GM12892 (cell line): ENCODE data around the gene RNF4.
"Not testable (repeated sequence)": the region's sequence is repeated elsewhere in the genome, so short reads cannot be mapped to it uniquely, and the experiment has no call there.

Experiments used
- POLR2A ChIP-seq: IDR thresholded peaks from 2 replicates; pipeline ENCODE4 v1.6.1; 2011; ENCODE audit warnings: low read depth, low read length, control low read depth
- POLR2AphosphoS5 ChIP-seq: IDR thresholded peaks from 2 replicates; pipeline ENCODE4 v1.6.1; 2011; ENCODE audit warnings: low read depth, low read length, control low read depth

GRCh38 chr4:2514193-2514592 is 45.3 kb downstream of the RNF4 start:
- not testable (repeated sequence) for TF ChIP-seq POLR2A, POLR2AphosphoS5
